Measurements from ENCODE around the gene PHLPP1. TPM values are rescaled to one million over a fixed set of nuclear protein-coding genes. Genes with fewer than 3 reads are reported as not detected.

PHLPP1 gene
- total RNA-seq, 1 experiment from 2014 or later: 14.7 TPM

DNA sequence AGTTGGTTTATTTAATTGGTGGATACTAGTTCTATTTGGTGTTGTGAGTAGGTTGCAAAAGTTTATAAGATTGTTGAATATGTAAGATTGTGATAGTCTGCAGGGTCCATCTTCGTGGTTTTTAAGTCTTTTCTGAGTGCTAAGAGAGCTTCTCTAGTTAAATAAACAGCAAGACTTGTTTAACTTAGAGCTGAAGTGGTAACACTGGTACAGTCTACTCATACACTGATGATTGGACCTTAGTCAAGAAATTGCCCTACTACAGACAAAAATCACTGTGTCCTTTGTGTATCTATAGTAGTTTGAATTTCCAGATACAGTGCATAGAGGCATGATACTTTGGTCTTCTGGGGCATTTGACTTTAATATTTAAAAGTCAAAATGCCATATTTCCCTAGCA is 94.6 kb downstream of the PHLPP1 start:
- Histone ChIP-seq H3K27me3 (ENCODE audit: insufficient read depth, low read length) (no peaks in the 10 kb centered on the region), H3K9me2 (ENCODE audit: insufficient read depth) (no peaks in the 10 kb centered on the region), H3K9ac (ENCODE audit: low read length) (no peak overlapping the region), H3K4me3 (replicated peaks in 1 of 2; ENCODE audit: low read depth in 1 of 2, low read length in 2 of 2) (no peak overlapping the region), H3K27ac (ENCODE audit: low read depth, low read length) (no peak overlapping the region), H4K20me1 (ENCODE audit: insufficient read depth) (no peaks in the 10 kb centered on the region), H3K4me2 (ENCODE audit: low read length) (no peak overlapping the region), H3K9me3 (ENCODE audit: control insufficient read depth in 1 of 2, insufficient read depth in 1 of 2, low read depth in 1 of 2, low read length in 2 of 2) (no peaks in the 10 kb centered on the region), H3K36me3 (ENCODE audit: control insufficient read depth in 1 of 2, insufficient read depth in 2 of 2, low read length in 2 of 2) (no peaks in the 10 kb centered on the region), H3K79me2 (ENCODE audit: insufficient read depth, low read length) (0 out of 2 replicates have a peak, but pooled peaks cover 4% of the 10 kb centered on the region), H2AFZ (ENCODE audit: low read depth, low read length, poor library complexity, severe bottlenecking) (no peak overlapping the region), H3K4me1 (ENCODE audit: control insufficient read depth in 1 of 2, insufficient read depth in 2 of 2, low read length in 2 of 2) (no peaks in the 10 kb centered on the region)
- intact Hi-C loops (cut with micrococcal nuclease): no loop called here
- ATAC-seq (no peak), DNase-seq (ENCODE audit: low read depth, low spot score) (no peak)
- no peak for TF ChIP-seq EGR1 (IDR thresholded peaks at IDR 0.05; ENCODE audit: low read depth)
- TF ChIP-seq POLR2AphosphoS5 (IDR thresholded peaks at IDR 0.05; ENCODE audit: low read depth, low read length): no peak
- TF ChIP-seq, protein P1, sequence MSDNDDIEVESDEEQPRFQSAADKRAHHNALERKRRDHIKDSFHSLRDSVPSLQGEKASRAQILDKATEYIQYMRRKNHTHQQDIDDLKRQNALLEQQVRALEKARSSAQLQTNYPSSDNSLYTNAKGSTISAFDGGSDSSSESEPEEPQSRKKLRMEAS (IDR thresholded peaks at IDR 0.05): no peak
- no peak for TF ChIP-seq SP1 (IDR thresholded peaks at IDR 0.05; ENCODE audit: low read depth)
- TF ChIP-seq SIN3A (IDR thresholded peaks at IDR 0.05; ENCODE audit: low read depth): no peak
- TF ChIP-seq, protein P2, sequence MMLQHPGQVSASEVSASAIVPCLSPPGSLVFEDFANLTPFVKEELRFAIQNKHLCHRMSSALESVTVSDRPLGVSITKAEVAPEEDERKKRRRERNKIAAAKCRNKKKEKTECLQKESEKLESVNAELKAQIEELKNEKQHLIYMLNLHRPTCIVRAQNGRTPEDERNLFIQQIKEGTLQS (IDR thresholded peaks at IDR 0.05): no peak
- no peak for TF ChIP-seq JUND (IDR thresholded peaks at IDR 0.05)
- TF ChIP-seq FOSL1 (IDR thresholded peaks at IDR 0.05; ENCODE audit: low read depth): no peak
- TF ChIP-seq, protein P3, sequence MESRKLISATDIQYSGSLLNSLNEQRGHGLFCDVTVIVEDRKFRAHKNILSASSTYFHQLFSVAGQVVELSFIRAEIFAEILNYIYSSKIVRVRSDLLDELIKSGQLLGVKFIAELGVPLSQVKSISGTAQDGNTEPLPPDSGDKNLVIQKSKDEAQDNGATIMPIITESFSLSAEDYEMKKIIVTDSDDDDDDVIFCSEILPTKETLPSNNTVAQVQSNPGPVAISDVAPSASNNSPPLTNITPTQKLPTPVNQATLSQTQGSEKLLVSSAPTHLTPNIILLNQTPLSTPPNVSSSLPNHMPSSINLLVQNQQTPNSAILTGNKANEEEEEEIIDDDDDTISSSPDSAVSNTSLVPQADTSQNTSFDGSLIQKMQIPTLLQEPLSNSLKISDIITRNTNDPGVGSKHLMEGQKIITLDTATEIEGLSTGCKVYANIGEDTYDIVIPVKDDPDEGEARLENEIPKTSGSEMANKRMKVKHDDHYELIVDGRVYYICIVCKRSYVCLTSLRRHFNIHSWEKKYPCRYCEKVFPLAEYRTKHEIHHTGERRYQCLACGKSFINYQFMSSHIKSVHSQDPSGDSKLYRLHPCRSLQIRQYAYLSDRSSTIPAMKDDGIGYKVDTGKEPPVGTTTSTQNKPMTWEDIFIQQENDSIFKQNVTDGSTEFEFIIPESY (IDR thresholded peaks at IDR 0.05; ENCODE audit: extremely low read depth, insufficient replicate concordance, low read length): no peak
- TF ChIP-seq, protein P4, sequence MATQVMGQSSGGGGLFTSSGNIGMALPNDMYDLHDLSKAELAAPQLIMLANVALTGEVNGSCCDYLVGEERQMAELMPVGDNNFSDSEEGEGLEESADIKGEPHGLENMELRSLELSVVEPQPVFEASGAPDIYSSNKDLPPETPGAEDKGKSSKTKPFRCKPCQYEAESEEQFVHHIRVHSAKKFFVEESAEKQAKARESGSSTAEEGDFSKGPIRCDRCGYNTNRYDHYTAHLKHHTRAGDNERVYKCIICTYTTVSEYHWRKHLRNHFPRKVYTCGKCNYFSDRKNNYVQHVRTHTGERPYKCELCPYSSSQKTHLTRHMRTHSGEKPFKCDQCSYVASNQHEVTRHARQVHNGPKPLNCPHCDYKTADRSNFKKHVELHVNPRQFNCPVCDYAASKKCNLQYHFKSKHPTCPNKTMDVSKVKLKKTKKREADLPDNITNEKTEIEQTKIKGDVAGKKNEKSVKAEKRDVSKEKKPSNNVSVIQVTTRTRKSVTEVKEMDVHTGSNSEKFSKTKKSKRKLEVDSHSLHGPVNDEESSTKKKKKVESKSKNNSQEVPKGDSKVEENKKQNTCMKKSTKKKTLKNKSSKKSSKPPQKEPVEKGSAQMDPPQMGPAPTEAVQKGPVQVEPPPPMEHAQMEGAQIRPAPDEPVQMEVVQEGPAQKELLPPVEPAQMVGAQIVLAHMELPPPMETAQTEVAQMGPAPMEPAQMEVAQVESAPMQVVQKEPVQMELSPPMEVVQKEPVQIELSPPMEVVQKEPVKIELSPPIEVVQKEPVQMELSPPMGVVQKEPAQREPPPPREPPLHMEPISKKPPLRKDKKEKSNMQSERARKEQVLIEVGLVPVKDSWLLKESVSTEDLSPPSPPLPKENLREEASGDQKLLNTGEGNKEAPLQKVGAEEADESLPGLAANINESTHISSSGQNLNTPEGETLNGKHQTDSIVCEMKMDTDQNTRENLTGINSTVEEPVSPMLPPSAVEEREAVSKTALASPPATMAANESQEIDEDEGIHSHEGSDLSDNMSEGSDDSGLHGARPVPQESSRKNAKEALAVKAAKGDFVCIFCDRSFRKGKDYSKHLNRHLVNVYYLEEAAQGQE (IDR thresholded peaks at IDR 0.05; ENCODE audit: low read depth): no peak
- TF ChIP-seq ELF1 (IDR thresholded peaks at IDR 0.05; ENCODE audit: borderline replicate concordance, low read depth): no peak
- TF ChIP-seq EZH2phosphoT487 (IDR thresholded peaks at IDR 0.05; ENCODE audit: borderline replicate concordance): no peak
- no peak for TF ChIP-seq RAD21 (IDR thresholded peaks at IDR 0.05; ENCODE audit: low read depth)
- CTCF ChIA-PET: no interaction called here
- BruUV-seq (replicated peaks): no TSS peak
- POLR2A ChIA-PET: no interaction called here
- RAD21 ChIA-PET (ENCODE audit: low non-redundant PET in 1 of 2, low total read pairs in 2 of 2, uncharacterized antibody in 2 of 2, unreplicated experiment in 2 of 2): no interaction called here

All from HCT116 (cell line).